ENCODE measurements around the gene TUBB3.

The TUBB3 gene

GRCh38 chr16:89958596-89958995 lies 35.5 kb downstream of the TUBB3 start:
- no peak overlapping the region for H3K4me3 ChIP-seq (replicated peaks in 1 of 2; ENCODE audit: low read depth in 2 of 2, low read length in 2 of 2)
- no peak for DNase-seq (ENCODE audit: low read depth in 2 of 2)
- TF ChIP-seq, protein P1, sequence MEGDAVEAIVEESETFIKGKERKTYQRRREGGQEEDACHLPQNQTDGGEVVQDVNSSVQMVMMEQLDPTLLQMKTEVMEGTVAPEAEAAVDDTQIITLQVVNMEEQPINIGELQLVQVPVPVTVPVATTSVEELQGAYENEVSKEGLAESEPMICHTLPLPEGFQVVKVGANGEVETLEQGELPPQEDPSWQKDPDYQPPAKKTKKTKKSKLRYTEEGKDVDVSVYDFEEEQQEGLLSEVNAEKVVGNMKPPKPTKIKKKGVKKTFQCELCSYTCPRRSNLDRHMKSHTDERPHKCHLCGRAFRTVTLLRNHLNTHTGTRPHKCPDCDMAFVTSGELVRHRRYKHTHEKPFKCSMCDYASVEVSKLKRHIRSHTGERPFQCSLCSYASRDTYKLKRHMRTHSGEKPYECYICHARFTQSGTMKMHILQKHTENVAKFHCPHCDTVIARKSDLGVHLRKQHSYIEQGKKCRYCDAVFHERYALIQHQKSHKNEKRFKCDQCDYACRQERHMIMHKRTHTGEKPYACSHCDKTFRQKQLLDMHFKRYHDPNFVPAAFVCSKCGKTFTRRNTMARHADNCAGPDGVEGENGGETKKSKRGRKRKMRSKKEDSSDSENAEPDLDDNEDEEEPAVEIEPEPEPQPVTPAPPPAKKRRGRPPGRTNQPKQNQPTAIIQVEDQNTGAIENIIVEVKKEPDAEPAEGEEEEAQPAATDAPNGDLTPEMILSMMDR (IDR thresholded peaks at IDR 0.05; ENCODE audit: low read depth, low read length): no peak

DNA sequence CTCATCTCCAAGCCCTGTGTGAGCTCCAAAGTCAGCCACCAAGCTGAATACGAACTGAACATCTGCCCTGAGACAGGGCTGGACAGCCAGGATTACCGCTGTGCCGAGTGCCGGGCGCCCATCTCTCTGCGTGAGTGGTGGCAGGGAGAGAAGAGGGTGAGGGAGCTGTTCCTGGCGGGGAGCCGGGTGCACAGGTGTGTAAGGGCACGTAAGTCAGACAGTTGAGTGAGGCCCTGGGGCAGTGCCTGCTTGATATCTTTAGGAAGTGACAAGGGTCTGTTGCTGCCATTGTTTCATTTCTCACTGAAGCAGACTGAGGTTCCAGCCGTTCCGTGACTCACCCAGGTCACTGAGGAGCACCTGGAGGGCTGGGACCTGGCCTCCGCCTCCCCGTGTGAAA lies 37.8 kb downstream of the TUBB3 start:
- no peak overlapping the region for H3K4me3 ChIP-seq (replicated peaks in 1 of 2; ENCODE audit: low read depth in 2 of 2, low read length in 2 of 2)
- TF ChIP-seq, protein P1 (IDR thresholded peaks at IDR 0.05; ENCODE audit: low read depth, low read length): no peak
- DNase-seq (ENCODE audit: low read depth in 2 of 2): no peak

- DNase-seq (ENCODE audit: low read depth in 2 of 2): no peak
- H3K4me3 ChIP-seq (replicated peaks in 1 of 2; ENCODE audit: low read depth in 2 of 2, low read length in 2 of 2): no peak overlapping the region
- TF ChIP-seq, protein P1 (IDR thresholded peaks at IDR 0.05; ENCODE audit: low read depth, low read length): no peak
Measured at GRCh38 chr16:89961920-89962319, 38.8 kb downstream of the TUBB3 start.

GRCh38 chr16:89962754-89963498 lies 39.8 kb downstream of the TUBB3 start:
- TF ChIP-seq, protein P1 (IDR thresholded peaks at IDR 0.05; ENCODE audit: low read depth, low read length): no peak
- DNase-seq (ENCODE audit: low read depth in 2 of 2): no peak
- no peak overlapping the region for H3K4me3 ChIP-seq (replicated peaks in 1 of 2; ENCODE audit: low read depth in 2 of 2, low read length in 2 of 2)

DNA sequence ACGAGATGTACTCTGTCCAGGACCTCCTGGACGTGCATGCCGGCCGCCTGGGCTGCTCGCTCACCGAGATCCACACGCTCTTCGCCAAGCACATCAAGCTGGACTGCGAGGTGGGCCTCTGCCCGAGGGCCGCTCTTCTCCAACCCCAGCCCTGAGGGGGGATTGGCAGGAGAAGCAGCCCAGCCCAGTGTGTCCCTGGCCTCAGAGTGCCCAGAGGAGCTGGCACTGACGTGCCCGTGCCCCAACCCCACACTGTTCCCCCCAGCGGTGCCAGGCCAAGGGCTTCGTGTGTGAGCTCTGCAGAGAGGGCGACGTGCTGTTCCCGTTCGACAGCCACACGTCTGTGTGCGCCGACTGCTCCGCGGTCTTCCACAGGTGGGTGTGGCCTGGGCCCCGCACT lies 41.1 kb downstream of the TUBB3 start:
- TF ChIP-seq, protein P1 (IDR thresholded peaks at IDR 0.05; ENCODE audit: low read depth, low read length): no peak
- no peak overlapping the region for H3K4me3 ChIP-seq (replicated peaks in 1 of 2; ENCODE audit: low read depth in 2 of 2, low read length in 2 of 2)
- no peak for DNase-seq (ENCODE audit: low read depth in 2 of 2)

- TF ChIP-seq, protein P1 (IDR thresholded peaks at IDR 0.05; ENCODE audit: low read depth, low read length): no peak
- DNase-seq (ENCODE audit: low read depth in 2 of 2): no peak
- no peak overlapping the region for H3K4me3 ChIP-seq (replicated peaks in 1 of 2; ENCODE audit: low read depth in 2 of 2, low read length in 2 of 2)
Measured at GRCh38 chr16:89965447-89966225, 42.5 kb downstream of the TUBB3 start.
